ENCODE measurements around the gene KRT1. TPM values are rescaled to one million over a fixed set of nuclear protein-coding genes. Genes with fewer than 3 reads are reported as not detected.

KRT1 gene
- polyA plus RNA-seq, 1 of the 3 experiments (the other 2 are of a cell fraction) = not detected

- H3F3A ChIP-seq (replicated peaks; ENCODE audit: insufficient read depth) = no peaks in the 10 kb centered on the region
- H3K9me3 ChIP-seq = no peaks in the 10 kb centered on the region
- H3K4me1 ChIP-seq (ENCODE audit: control insufficient read depth in 1 of 2, insufficient read depth in 2 of 2, low read depth in 1 of 2, low read length in 1 of 2) = no peaks in the 10 kb centered on the region
- no peaks in the 10 kb centered on the region for H3K36me3 ChIP-seq (replicated peaks in 1 of 2; ENCODE audit: control insufficient read depth in 1 of 2, insufficient read depth in 2 of 2, low read length in 1 of 2)
- no peaks in the 10 kb centered on the region for H4K20me1 ChIP-seq (ENCODE audit: insufficient read depth)
- POLR2A ChIA-PET = no interaction called here
- H3K9ac ChIP-seq = no peak overlapping the region
- CTCF ChIA-PET = interaction anchor here (1.8 kb wide), 1 partner anchor 246 kb away, joined by 7 read pairs; no protein-coding TSS in a partner anchor
- H3K27me3 ChIP-seq (ENCODE audit: insufficient read depth) = peaks cover 26% of the 10 kb centered on the region
- no peak overlapping the region for H3K27ac ChIP-seq (ENCODE audit: low read depth in 2 of 2, low read length in 1 of 2)
- H2AFZ ChIP-seq (ENCODE audit: low read depth) = no peak overlapping the region
- no peaks in the 10 kb centered on the region for H3K9me2 ChIP-seq
- no peak for TF ChIP-seq GABPA (IDR thresholded peaks at IDR 0.05; ENCODE audit: low read depth)
- no peak for TF ChIP-seq PBX3 (IDR thresholded peaks at IDR 0.05)
- no peak for TF ChIP-seq MEF2A (IDR thresholded peaks at IDR 0.05; ENCODE audit: borderline replicate concordance, low read depth)
- no peak for TF ChIP-seq FOXM1 (IDR thresholded peaks at IDR 0.05; ENCODE audit: low read depth)
- no peaks in the 10 kb centered on the region for H3K79me2 ChIP-seq (ENCODE audit: insufficient read depth)
- no peak overlapping the region for H3K4me2 ChIP-seq
- no peak overlapping the region for H3K4me3 ChIP-seq (ENCODE audit: low read depth in 2 of 2, low read length in 1 of 2)
- 18% methylated on average over 4 of the region's 4 CpGs for WGBS (ENCODE audit: low lambda C conversion rate)
- DNase-seq = no peak
Measured at GRCh38 chr12:52633383-52633782, 46.8 kb downstream of the KRT1 start.

GRCh38 chr12:52632656-52633055 lies 47.6 kb downstream of the KRT1 start:
- TF ChIP-seq MXI1 (IDR thresholded peaks at IDR 0.05; ENCODE audit: low read depth, low read length) (no peak), RCOR1 (IDR thresholded peaks at IDR 0.05; ENCODE audit: low read length) (no peak), EZH2phosphoT487 (IDR thresholded peaks at IDR 0.05; ENCODE audit: borderline replicate concordance, low read depth) (no peak), CHD2 (IDR thresholded peaks at IDR 0.05; ENCODE audit: low read length, partially characterized antibody) (no peak)
- no peaks in the 10 kb centered on the region for H3K9me2 ChIP-seq
- DNase-seq = no peak

GRCh38 chr12:52631676-52632459 lies 48.3 kb downstream of the KRT1 start:
- no peak overlapping the region for H3K27ac ChIP-seq (ENCODE audit: low read depth in 2 of 2, low read length in 1 of 2)
- H3K4me1 ChIP-seq (ENCODE audit: control insufficient read depth in 1 of 2, insufficient read depth in 2 of 2, low read depth in 1 of 2, low read length in 1 of 2) = no peaks in the 10 kb centered on the region
- H3K4me2 ChIP-seq = no peak overlapping the region
- no peaks in the 10 kb centered on the region for H3K36me3 ChIP-seq (replicated peaks in 1 of 2; ENCODE audit: control insufficient read depth in 1 of 2, insufficient read depth in 2 of 2, low read length in 1 of 2)
- H2AFZ ChIP-seq (ENCODE audit: low read depth) = no peak overlapping the region
- H4K20me1 ChIP-seq (ENCODE audit: insufficient read depth) = no peaks in the 10 kb centered on the region
- H3K27me3 ChIP-seq (ENCODE audit: insufficient read depth) = peaks cover 26% of the 10 kb centered on the region
- no peak for TF ChIP-seq RCOR1 (IDR thresholded peaks at IDR 0.05; ENCODE audit: low read length)
- no peaks in the 10 kb centered on the region for H3K79me2 ChIP-seq (ENCODE audit: insufficient read depth)
- H3K9ac ChIP-seq = no peak overlapping the region
- H3K4me3 ChIP-seq (ENCODE audit: low read depth in 2 of 2, low read length in 1 of 2) = no peak overlapping the region
- 30% methylated on average over 6 of the region's 6 CpGs for WGBS (ENCODE audit: low lambda C conversion rate)
- DNase-seq = no peak
- no peaks in the 10 kb centered on the region for H3K9me2 ChIP-seq
- ChIA-PET CTCF (interaction anchor here (1.2 to 1.8 kb wide), 2 partner anchors 248 kb away, joined by 3 to 7 read pairs; no protein-coding TSS in a partner anchor), POLR2A (interaction anchor here (0.7 kb wide), 1 partner anchor 35 kb away, joined by 3 read pairs; no protein-coding TSS in a partner anchor)
- H3F3A ChIP-seq (replicated peaks; ENCODE audit: insufficient read depth) = no peaks in the 10 kb centered on the region
- H3K9me3 ChIP-seq = no peaks in the 10 kb centered on the region

More at GRCh38 chr12:52632656-52633055, 47.6 kb downstream of the KRT1 start:
- Histone ChIP-seq H3K9ac (no peak overlapping the region), H3K4me3 (ENCODE audit: low read depth in 2 of 2, low read length in 1 of 2) (no peak overlapping the region), H4K20me1 (ENCODE audit: insufficient read depth) (no peaks in the 10 kb centered on the region), H3K27me3 (ENCODE audit: insufficient read depth) (peaks cover 26% of the 10 kb centered on the region), H3K4me2 (no peak overlapping the region), H3K79me2 (ENCODE audit: insufficient read depth) (no peaks in the 10 kb centered on the region), H2AFZ (ENCODE audit: low read depth) (no peak overlapping the region), H3K4me1 (ENCODE audit: control insufficient read depth in 1 of 2, insufficient read depth in 2 of 2, low read depth in 1 of 2, low read length in 1 of 2) (no peaks in the 10 kb centered on the region), H3F3A (replicated peaks; ENCODE audit: insufficient read depth) (no peaks in the 10 kb centered on the region), H3K36me3 (replicated peaks in 1 of 2; ENCODE audit: control insufficient read depth in 1 of 2, insufficient read depth in 2 of 2, low read length in 1 of 2) (no peaks in the 10 kb centered on the region), H3K9me3 (no peaks in the 10 kb centered on the region), H3K27ac (ENCODE audit: low read depth in 2 of 2, low read length in 1 of 2) (no peak overlapping the region)
- WGBS (ENCODE audit: low lambda C conversion rate) = 20% methylated on average over 4 of the region's 4 CpGs
- ChIA-PET POLR2A (interaction anchor here (0.7 kb wide), 1 partner anchor 35 kb away, joined by 3 read pairs; no protein-coding TSS in a partner anchor), CTCF (interaction anchor here (1.8 kb wide), 1 partner anchor 247 kb away, joined by 7 read pairs; no protein-coding TSS in a partner anchor)
